ENCODE results near the gene IL1R2. TPM values are rescaled to one million over a fixed set of nuclear protein-coding genes. Genes with fewer than 3 reads are reported as not detected.

Gene IL1R2
- total and polyA plus RNA-seq, 9 of the 15 experiments (the other 6 are each of a cell fraction or from before 2014, with no cell fraction given): 0.13 TPM; not detected in 8

GRCh38 chr2:102076512-102076911 is 84.8 kb downstream of the IL1R2 start:
- no peak overlapping the region for H3K27ac ChIP-seq (ENCODE audit: extremely low read depth, low read depth, low read length)
- H3K4me3 ChIP-seq: no peak overlapping the region
- H3K4me1 ChIP-seq (replicated peaks in 1 of 2; ENCODE audit: control insufficient read depth in 2 of 2, insufficient read depth in 2 of 2, low read length in 2 of 2): peaks cover 11 to 24% of the 10 kb centered on the region in 2 experiments
- H3K4me2 ChIP-seq (ENCODE audit: insufficient read depth, low read length): no peak overlapping the region
- H3K79me2 ChIP-seq (ENCODE audit: control insufficient read depth, insufficient read depth, low read length): no peaks in the 10 kb centered on the region
- no TSS peak for BruUV-seq (replicated peaks)
- CTCF ChIA-PET (ENCODE audit: low intra/inter-chr PET ratio): no interaction called here
- POLR2A ChIA-PET: no interaction called here
- H3K9ac ChIP-seq (ENCODE audit: insufficient read depth in 1 of 2, low read depth in 2 of 2, low read length in 2 of 2): no peak overlapping the region
- H3K9me1 ChIP-seq (ENCODE audit: control insufficient read depth, insufficient read depth, low read length): no peaks in the 10 kb centered on the region
- no peak overlapping the region for H2AFZ ChIP-seq (ENCODE audit: low read depth, low read length)
- DNase-seq (ENCODE audit: extremely low read depth in 1 of 4, low spot score in 3 of 4) (no peak), FAIRE-seq (no peak), ATAC-seq (no peak)
- no peaks in the 10 kb centered on the region for H4K20me1 ChIP-seq (replicated peaks; ENCODE audit: control insufficient read depth, insufficient read depth, low read length)
- intact Hi-C loops (cut with micrococcal nuclease): no loop called here
- H3K27me3 ChIP-seq (ENCODE audit: control insufficient read depth in 2 of 2, insufficient read depth in 2 of 2, low read length in 2 of 2): no peaks in the 10 kb centered on the region
- H3K36me3 ChIP-seq (ENCODE audit: control insufficient read depth, insufficient read depth, low read length): no peaks in the 10 kb centered on the region
- no peaks in the 10 kb centered on the region for H3K9me3 ChIP-seq (replicated peaks; ENCODE audit: control insufficient read depth, insufficient read depth, low read depth, low read length)
- in situ Hi-C loops (cut with MboI): no loop called here
- TF ChIP-seq TRIM24 (IDR thresholded peaks at IDR 0.05): peak in 1 of 2 experiments; percentile 50; a peak in 2 of 4 replicates
- TF ChIP-seq POLR3G (IDR thresholded peaks at IDR 0.05; ENCODE audit: extremely low read depth, insufficient read length, insufficient replicate concordance): no peak
- TF ChIP-seq ZNF280A (IDR thresholded peaks at IDR 0.05; ENCODE audit: low read depth, partially characterized antibody): peak; percentile 45
- TF ChIP-seq, protein P1, sequence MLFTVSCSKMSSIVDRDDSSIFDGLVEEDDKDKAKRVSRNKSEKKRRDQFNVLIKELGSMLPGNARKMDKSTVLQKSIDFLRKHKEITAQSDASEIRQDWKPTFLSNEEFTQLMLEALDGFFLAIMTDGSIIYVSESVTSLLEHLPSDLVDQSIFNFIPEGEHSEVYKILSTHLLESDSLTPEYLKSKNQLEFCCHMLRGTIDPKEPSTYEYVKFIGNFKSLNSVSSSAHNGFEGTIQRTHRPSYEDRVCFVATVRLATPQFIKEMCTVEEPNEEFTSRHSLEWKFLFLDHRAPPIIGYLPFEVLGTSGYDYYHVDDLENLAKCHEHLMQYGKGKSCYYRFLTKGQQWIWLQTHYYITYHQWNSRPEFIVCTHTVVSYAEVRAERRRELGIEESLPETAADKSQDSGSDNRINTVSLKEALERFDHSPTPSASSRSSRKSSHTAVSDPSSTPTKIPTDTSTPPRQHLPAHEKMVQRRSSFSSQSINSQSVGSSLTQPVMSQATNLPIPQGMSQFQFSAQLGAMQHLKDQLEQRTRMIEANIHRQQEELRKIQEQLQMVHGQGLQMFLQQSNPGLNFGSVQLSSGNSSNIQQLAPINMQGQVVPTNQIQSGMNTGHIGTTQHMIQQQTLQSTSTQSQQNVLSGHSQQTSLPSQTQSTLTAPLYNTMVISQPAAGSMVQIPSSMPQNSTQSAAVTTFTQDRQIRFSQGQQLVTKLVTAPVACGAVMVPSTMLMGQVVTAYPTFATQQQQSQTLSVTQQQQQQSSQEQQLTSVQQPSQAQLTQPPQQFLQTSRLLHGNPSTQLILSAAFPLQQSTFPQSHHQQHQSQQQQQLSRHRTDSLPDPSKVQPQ (CRISPR knock-in tag; IDR thresholded peaks at IDR 0.05; ENCODE audit: borderline replicate concordance): no peak
- no peak for TF ChIP-seq PYGO2 (tag; IDR thresholded peaks at IDR 0.05)
- TF ChIP-seq CXXC5 (CRISPR knock-in tag; IDR thresholded peaks at IDR 0.05): no peak
- TF ChIP-seq, protein P2, sequence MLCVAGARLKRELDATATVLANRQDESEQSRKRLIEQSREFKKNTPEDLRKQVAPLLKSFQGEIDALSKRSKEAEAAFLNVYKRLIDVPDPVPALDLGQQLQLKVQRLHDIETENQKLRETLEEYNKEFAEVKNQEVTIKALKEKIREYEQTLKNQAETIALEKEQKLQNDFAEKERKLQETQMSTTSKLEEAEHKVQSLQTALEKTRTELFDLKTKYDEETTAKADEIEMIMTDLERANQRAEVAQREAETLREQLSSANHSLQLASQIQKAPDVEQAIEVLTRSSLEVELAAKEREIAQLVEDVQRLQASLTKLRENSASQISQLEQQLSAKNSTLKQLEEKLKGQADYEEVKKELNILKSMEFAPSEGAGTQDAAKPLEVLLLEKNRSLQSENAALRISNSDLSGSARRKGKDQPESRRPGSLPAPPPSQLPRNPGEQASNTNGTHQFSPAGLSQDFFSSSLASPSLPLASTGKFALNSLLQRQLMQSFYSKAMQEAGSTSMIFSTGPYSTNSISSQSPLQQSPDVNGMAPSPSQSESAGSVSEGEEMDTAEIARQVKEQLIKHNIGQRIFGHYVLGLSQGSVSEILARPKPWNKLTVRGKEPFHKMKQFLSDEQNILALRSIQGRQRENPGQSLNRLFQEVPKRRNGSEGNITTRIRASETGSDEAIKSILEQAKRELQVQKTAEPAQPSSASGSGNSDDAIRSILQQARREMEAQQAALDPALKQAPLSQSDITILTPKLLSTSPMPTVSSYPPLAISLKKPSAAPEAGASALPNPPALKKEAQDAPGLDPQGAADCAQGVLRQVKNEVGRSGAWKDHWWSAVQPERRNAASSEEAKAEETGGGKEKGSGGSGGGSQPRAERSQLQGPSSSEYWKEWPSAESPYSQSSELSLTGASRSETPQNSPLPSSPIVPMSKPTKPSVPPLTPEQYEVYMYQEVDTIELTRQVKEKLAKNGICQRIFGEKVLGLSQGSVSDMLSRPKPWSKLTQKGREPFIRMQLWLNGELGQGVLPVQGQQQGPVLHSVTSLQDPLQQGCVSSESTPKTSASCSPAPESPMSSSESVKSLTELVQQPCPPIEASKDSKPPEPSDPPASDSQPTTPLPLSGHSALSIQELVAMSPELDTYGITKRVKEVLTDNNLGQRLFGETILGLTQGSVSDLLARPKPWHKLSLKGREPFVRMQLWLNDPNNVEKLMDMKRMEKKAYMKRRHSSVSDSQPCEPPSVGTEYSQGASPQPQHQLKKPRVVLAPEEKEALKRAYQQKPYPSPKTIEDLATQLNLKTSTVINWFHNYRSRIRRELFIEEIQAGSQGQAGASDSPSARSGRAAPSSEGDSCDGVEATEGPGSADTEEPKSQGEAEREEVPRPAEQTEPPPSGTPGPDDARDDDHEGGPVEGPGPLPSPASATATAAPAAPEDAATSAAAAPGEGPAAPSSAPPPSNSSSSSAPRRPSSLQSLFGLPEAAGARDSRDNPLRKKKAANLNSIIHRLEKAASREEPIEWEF (CRISPR knock-in tag; IDR thresholded peaks at IDR 0.05): no peak
- TF ChIP-seq ZNF512 (tag; IDR thresholded peaks at IDR 0.05): peak; percentile 58; the same call in 1 of the 2 replicates
- TF ChIP-seq NRF1 (conservative IDR thresholded peaks at IDR 0.05 in 1 of 2, IDR thresholded peaks at IDR 0.05 in 1 of 2): no peak
- peak in 1 of 2 experiments; percentile 55; a peak in 1 of 3 replicates for TF ChIP-seq CBX3 (IDR thresholded peaks at IDR 0.05; ENCODE audit: borderline replicate concordance in 1 of 2, low read length in 2 of 2)
- peak; percentile 67; the same call in 1 of the 2 replicates for TF ChIP-seq TRIM28 (IDR thresholded peaks at IDR 0.05)

All from K562 (cell line).